Measurements from ENCODE around the gene MAFF.
A peak's percentile ranks its signal among the peaks of the same experiment; 100 is the strongest.

The MAFF gene

GRCh38 chr22:38203090-38203810 is 1.5 kb downstream of the MAFF start:
- no peak for DNase-seq

- DNase-seq: no peak
These were observed 2.2 kb downstream of the MAFF start for GRCh38 chr22:38203855-38204514.

- no peak for DNase-seq
These were observed 3.0 kb downstream of the MAFF start for GRCh38 chr22:38204784-38205183.

GRCh38 chr22:38205261-38206128 is 3.7 kb downstream of the MAFF start:
- peak in 36 of 56 donors; percentile 9 to 78 (median 39) for DNase-seq

- DNase-seq: no peak
These were observed 6.2 kb downstream of the MAFF start for GRCh38 chr22:38207898-38208432.

GRCh38 chr22:38208551-38208968 is 6.8 kb downstream of the MAFF start:
- no peak for DNase-seq

GRCh38 chr22:38211556-38211955 is 9.8 kb downstream of the MAFF start:
- DNase-seq: no peak

GRCh38 chr22:38212442-38212841 is 10.6 kb downstream of the MAFF start:
- DNase-seq: no peak

- no peak for DNase-seq
These were observed 11.7 kb downstream of the MAFF start for GRCh38 chr22:38213319-38213989.

GRCh38 chr22:38213990-38214301 is 12.2 kb downstream of the MAFF start:
- no peak for DNase-seq

- DNase-seq: peak in 35 of 56 donors; percentile 19 to 78 (median 50)
These were observed 12.7 kb downstream of the MAFF start for GRCh38 chr22:38214302-38215056.

- DNase-seq: no peak
These were observed 13.6 kb downstream of the MAFF start for GRCh38 chr22:38215156-38216038.

- DNase-seq: peak in 1 of 56 donors; percentile 10
These were observed 17.1 kb downstream of the MAFF start for GRCh38 chr22:38218661-38219622.

GRCh38 chr22:38219632-38220031 is 17.8 kb downstream of the MAFF start:
- DNase-seq: no peak

- DNase-seq: no peak
These were observed 18.4 kb downstream of the MAFF start for GRCh38 chr22:38220163-38220562.

GRCh38 chr22:38220653-38221386 is 19.0 kb downstream of the MAFF start:
- DNase-seq: no peak

- peak in 1 of 56 donors; percentile 25 for DNase-seq
These were observed 19.6 kb downstream of the MAFF start for GRCh38 chr22:38221407-38221806.
